H1 (cell line): Measurements from ENCODE around the gene CEP104. TPM values are rescaled to one million over a fixed set of nuclear protein-coding genes. Genes with fewer than 3 reads are reported as not detected.

Experiments
- CTCF ChIA-PET: fragments of 300-600 bp; sonication (Branson Sonifier 250); formaldehyde crosslinking; loops from one replicate; lab custom pipeline; 2021; ENCODE audit not compliant: partially characterized antibody; lab: Charles Lee
- POLR2A ChIA-PET: fragments of 300-600 bp; sonication (Branson Sonifier 250); formaldehyde crosslinking; loops from one replicate; lab custom pipeline; 2021; ENCODE audit warnings: inconsistent platforms; ENCODE audit not compliant: partially characterized antibody; lab: Charles Lee
- DNase-seq, 2 experiments: peaks; one replicate each; pipeline versions ENCODE4 v3.0.0 to v3.0.0-alpha.2; 2010 to 2022; ENCODE audit warnings: low spot score in 2 of 2, low read depth in 1 of 2, mixed read lengths in 1 of 2
- FAIRE-seq: peaks from 2 replicates; lab custom pipeline; 2011; peaks lifted over from hg19 to GRCh38; lab: Jason Lieb, UNC
- H2AFZ ChIP-seq: 2 replicates; pipeline ENCODE4 v1.8.1; 2012; ENCODE audit warnings: low read length, inconsistent platforms
- H2AK5ac ChIP-seq: 2 replicates; pipeline ENCODE4 v1.6.1; 2013; ENCODE audit warnings: low read depth, low read length
- H2BK120ac ChIP-seq: replicated peaks from 2 replicates; pipeline ENCODE3; 2013; ENCODE audit warnings: low read depth, low read length, inconsistent platforms
- H2BK12ac ChIP-seq: 2 replicates; pipeline ENCODE4 v1.6.1; 2013; ENCODE audit warnings: low read depth, low read length
- H2BK15ac ChIP-seq: 2 replicates; pipeline ENCODE4 v1.6.1; 2013; ENCODE audit warnings: low read length
- H2BK20ac ChIP-seq: 2 replicates; pipeline ENCODE4 v1.6.1; 2013; ENCODE audit warnings: low read length
- H2BK5ac ChIP-seq: 2 replicates; pipeline ENCODE4 v1.6.1; 2013; ENCODE audit warnings: low read depth, low read length
- H3K14ac ChIP-seq: 2 replicates; pipeline ENCODE4 v1.6.1; 2013; ENCODE audit warnings: inconsistent platforms; ENCODE audit not compliant: insufficient read length
- H3K18ac ChIP-seq: 2 replicates; pipeline ENCODE4 v1.6.1; 2013; ENCODE audit warnings: low read length; ENCODE audit errors: extremely low read depth
- H3K23ac ChIP-seq: 2 replicates; pipeline ENCODE4 v1.6.1; 2013; ENCODE audit warnings: inconsistent platforms; ENCODE audit not compliant: insufficient read length
- H3K23me2 ChIP-seq: 2 replicates; pipeline ENCODE4 v1.6.1; 2013; ENCODE audit warnings: low read depth, low read length
- H3K27ac ChIP-seq: 2 replicates; pipeline ENCODE4 v1.6.1; 2011; ENCODE audit warnings: low read depth, low read length, inconsistent platforms
- H3K27me3 ChIP-seq, 4 experiments: replicated peaks in 1 of 4; 1 replicate in 1 of 4; 2 replicates in 3 of 4; pipeline versions ENCODE4 v1.6.1 to v1.8.1; 2011 to 2013; ENCODE audit warnings: low read length in 3 of 4, mild to moderate bottlenecking in 3 of 4, inconsistent platforms in 2 of 4, mixed read lengths in 2 of 4, moderate library complexity in 1 of 4; ENCODE audit not compliant: control insufficient read depth in 3 of 4, insufficient read depth in 3 of 4; ENCODE audit errors: extremely low read depth in 1 of 4
- H3K36me3 ChIP-seq, 4 experiments: 2 replicates each; pipeline versions ENCODE4 v1.6.1 to v1.8.1; 2011 to 2013; ENCODE audit warnings: mild to moderate bottlenecking in 4 of 4, low read length in 3 of 4, moderate library complexity in 2 of 4, control low read depth in 1 of 4, inconsistent platforms in 1 of 4; ENCODE audit not compliant: insufficient read depth in 4 of 4, control insufficient read depth in 2 of 4
- H3K4ac ChIP-seq: replicated peaks from 2 replicates; pipeline ENCODE3; 2013; ENCODE audit warnings: low read length, low read depth, mixed read lengths, inconsistent platforms; ENCODE audit not compliant: insufficient read length
- H3K4me1 ChIP-seq, 4 experiments: replicated peaks in 1 of 4; 1 replicate in 1 of 4; 2 replicates in 3 of 4; pipeline versions ENCODE4 v1.6.1 to v1.8.1; 2011 to 2013; ENCODE audit warnings: low read length in 3 of 4, inconsistent platforms in 2 of 4, mixed read lengths in 1 of 4; ENCODE audit not compliant: insufficient read depth in 4 of 4, control insufficient read depth in 3 of 4
- H3K4me2 ChIP-seq, 2 experiments: 2 replicates each; pipeline versions ENCODE4 v1.6.1 to v1.8.1; 2011 to 2013; ENCODE audit warnings: low read depth in 2 of 2, low read length in 2 of 2, control low read depth in 1 of 2, inconsistent platforms in 1 of 2, mild to moderate bottlenecking in 1 of 2; ENCODE audit not compliant: insufficient read depth in 1 of 2
- H3K4me3 ChIP-seq, 4 experiments: fragments of 200-600, 300-600 bp in 1 of 4; sonication (generic), shearing (Covaris generic), sonication (Bioruptor Twin) in 1 of 4; 2 replicates each; pipeline versions ENCODE4 v1.5.1 to v1.8.1; 2011 to 2016; ENCODE audit warnings: low read length in 4 of 4, low read depth in 3 of 4, control low read depth in 2 of 4, inconsistent platforms in 2 of 4, mild to moderate bottlenecking in 2 of 4, mixed read lengths in 1 of 4, moderate library complexity in 1 of 4; ENCODE audit not compliant: insufficient read depth in 2 of 4; ENCODE audit errors: extremely low read depth in 1 of 4
- H3K56ac ChIP-seq: replicated peaks from 2 replicates; pipeline ENCODE3; 2013; ENCODE audit warnings: low read depth, mild to moderate bottlenecking, mixed read lengths, low read length, inconsistent platforms; ENCODE audit not compliant: insufficient read length
- H3K79me1 ChIP-seq: 2 replicates; pipeline ENCODE4 v1.6.1; 2013; ENCODE audit warnings: low read depth, low read length, control low read depth
- H3K79me2 ChIP-seq, 2 experiments: 2 replicates each; pipeline versions ENCODE4 v1.6.1 to v1.8.1; 2012 to 2013; ENCODE audit warnings: low read length in 2 of 2, mild to moderate bottlenecking in 2 of 2, inconsistent platforms in 1 of 2; ENCODE audit not compliant: insufficient read depth in 2 of 2, control insufficient read depth in 1 of 2
- H3K9ac ChIP-seq, 4 experiments: replicated peaks in 1 of 4; 1 replicate in 1 of 4; 2 replicates in 3 of 4; pipeline versions ENCODE4 v1.6.1 to v1.8.1; 2011 to 2013; ENCODE audit warnings: low read depth in 3 of 4, low read length in 3 of 4, control low read depth in 2 of 4, mild to moderate bottlenecking in 2 of 4, moderate library complexity in 2 of 4, inconsistent platforms in 1 of 4; ENCODE audit errors: extremely low read depth in 1 of 4
- H3K9me3 ChIP-seq, 2 experiments: 2 replicates each; pipeline versions ENCODE4 v1.6.1 to v1.8.1; 2012 to 2013; ENCODE audit warnings: mild to moderate bottlenecking in 2 of 2, moderate library complexity in 2 of 2, control low read depth in 1 of 2, inconsistent platforms in 1 of 2, low read depth in 1 of 2, low read length in 1 of 2, mixed read lengths in 1 of 2; ENCODE audit not compliant: insufficient read depth in 2 of 2
- H4K20me1 ChIP-seq, 2 experiments: replicated peaks in 1 of 2; 2 replicates each; pipeline versions ENCODE3 to v1.8.1; 2011 to 2013; ENCODE audit warnings: inconsistent platforms in 2 of 2, low read length in 2 of 2, mild to moderate bottlenecking in 1 of 2; ENCODE audit not compliant: insufficient read depth in 2 of 2, control insufficient read depth in 1 of 2
- H4K5ac ChIP-seq: 2 replicates; pipeline ENCODE4 v1.6.1; 2013; ENCODE audit warnings: low read length, low read depth, mixed read lengths, inconsistent platforms; ENCODE audit not compliant: insufficient read length
- H4K8ac ChIP-seq: 2 replicates; pipeline ENCODE4 v1.8.0; 2013; ENCODE audit warnings: mild to moderate bottlenecking, moderate library complexity, low read length, inconsistent platforms; ENCODE audit not compliant: insufficient read depth; ENCODE audit errors: extremely low read depth
- H4K91ac ChIP-seq: replicated peaks from 2 replicates; pipeline ENCODE3; 2013; ENCODE audit warnings: low read length, mixed read lengths, inconsistent platforms; ENCODE audit not compliant: insufficient read length
- MAFK ChIP-seq: IDR thresholded peaks from 2 replicates; pipeline ENCODE4 v1.6.1; 2012; ENCODE audit warnings: low read depth, mild to moderate bottlenecking, improper control_type of control experiment, low read length
- WGBS, 2 experiments: shearing (Covaris generic) in 1 of 2; methylation state at CpG; one replicate each; pipeline versions ENCODE4 v1.1.6 to v1.1.7; 2013 to 2015; ENCODE audit warnings: low lambda C conversion rate in 2 of 2, mixed read lengths in 2 of 2, inconsistent platforms in 1 of 2, low coverage in 1 of 2, missing lambda C conversion rate in 1 of 2; ENCODE audit not compliant: insufficient replicate concordance in 2 of 2, insufficient coverage in 1 of 2, insufficient read length in 1 of 2; ENCODE audit errors: extremely low coverage in 1 of 2, missing lambda C conversion rate in 1 of 2; 5-methylcytosine and 5-hydroxymethylcytosine counted together
- polyA plus RNA-seq, 7 experiments: library from polyadenylated mRNA; depleted of rRNA in 3 of 7; stranded (reverse) in 5 of 7; unstranded in 2 of 7; fragments of >200 nt in 5 of 7; fragments of 200-250 nt in 2 of 7; gene quantifications; 1 replicate in 5 of 7; 2 replicates in 1 of 7; 4 replicates in 1 of 7; pipeline versions ENCODE4 v1.2.1 to v1.2.3, GENCODE V29; 2011 to 2013; ENCODE audit warnings: missing spikeins in 2 of 7, mixed read lengths in 2 of 7
- total RNA-seq: library from RNA; stranded (reverse); fragmentation: NEBNext Ultra II Directional; extraction: Animal tissue kit (Norgen Biotek cat#: 25700); gene quantifications from 2 replicates; pipeline ENCODE4 v1.2.1, GENCODE V29; 2021

CEP104 gene
- total and polyA plus RNA-seq, 2 of the 8 experiments (the other 6 are each of a cell fraction or from before 2014, with no cell fraction given) = 8.0 to 43.9 TPM

- FAIRE-seq = no peak
Measured at GRCh38 chr1:3905953-3906671, 49.1 kb upstream of the CEP104 start.

More at GRCh38 chr1:3905953-3906671, 49.1 kb upstream of the CEP104 start:
- POLR2A ChIA-PET = interaction anchor here (1.6 kb wide), 1 partner anchor 48 kb away, joined by 3 read pairs; no protein-coding TSS in a partner anchor
- Histone ChIP-seq H3K27me3 (no peaks in the 10 kb centered on the region), H3K56ac (no peak overlapping the region), H2AK5ac (no peak overlapping the region), H2BK15ac (0 out of 2 replicates have a peak overlapping the region, but pooled peaks have one; percentile 46), H3K4me2 (no peak overlapping the region), H3K36me3 (no peaks in the 10 kb centered on the region), H4K5ac (no peak overlapping the region), H4K91ac (no peak overlapping the region), H3K4me1 (peaks cover 0 to 12% (median 4%) of the 10 kb centered on the region in 4 experiments; a peak in 3 of 7 replicates), H3K4me3 (no peak overlapping the region), H2BK12ac (0 out of 2 replicates have a peak overlapping the region, but pooled peaks have one; percentile 17), H2BK120ac (no peak overlapping the region), H3K18ac (no peak overlapping the region), H2AFZ (no peak overlapping the region), H3K23ac (no peak overlapping the region), H3K9me3 (no peaks in the 10 kb centered on the region), H2BK5ac (no peak overlapping the region), H2BK20ac (no peak overlapping the region), H3K27ac (no peak overlapping the region), H3K23me2 (peaks cover under 1% of the 10 kb centered on the region; the same call in 1 of the 2 replicates), H4K20me1 (no peaks in the 10 kb centered on the region), H3K14ac (no peak overlapping the region), H3K9ac (no peak overlapping the region), H4K8ac (peak overlapping the region; percentile 45; the same call in 1 of the 2 replicates), H3K4ac (no peak overlapping the region), H3K79me2 (no peaks in the 10 kb centered on the region), H3K79me1 (no peaks in the 10 kb centered on the region; the same call in 1 of the 2 replicates)
- no peak for TF ChIP-seq MAFK
- CTCF ChIA-PET = interaction anchor here (0.6 to 1.4 kb wide), 3 partner anchors 9 to 921 kb away, joined by 3 to 5 read pairs (median 4); no protein-coding TSS in a partner anchor
- no peak for DNase-seq
- 92% methylated on average over 15 of the region's 18 CpGs; no CpG with 5 or more reads in 1 of the 2 experiments for WGBS, 2 experiments
